IMR-90 (cell line): ENCODE measurements around the gene SH2B2. TPM values are rescaled to one million over a fixed set of nuclear protein-coding genes. Genes with fewer than 3 reads are reported as not detected.

Source experiments
- ATAC-seq: fragments of 200-7000 bp; cut with Tn5 transposase; 2 replicates; pipeline ENCODE4 v1.9.1; 2020; ENCODE audit warnings: low read depth, mild to moderate bottlenecking, moderate library complexity
- BruUV-seq: library from RNA; stranded (reverse); fragments of 400-500 nt; replicated peaks from 2 replicates; lab custom pipeline; 2021; lab: Mats Ljungman, UMichigan
- CTCF ChIA-PET: fragments of 300-600 bp; formaldehyde crosslinking; extraction: SDS; loops from one replicate; lab custom pipeline; 2021; ENCODE audit warnings: antibody characterized with exemption; lab: Yijun Ruan, JAX
- POLR2A ChIA-PET: fragments of 300-600 bp; sonication (Branson Sonifier 250); formaldehyde crosslinking; loops from one replicate; lab custom pipeline; 2022; ENCODE audit warnings: antibody characterized with exemption; ENCODE audit not compliant: unreplicated experiment; lab: Charles Lee
- DNase-seq: peaks from one replicate; pipeline ENCODE4 v3.0.0; 2013
- H2AFZ ChIP-seq: replicated peaks from 2 replicates; pipeline ENCODE3; 2013; ENCODE audit warnings: low read length, mild to moderate bottlenecking; ENCODE audit not compliant: poor library complexity
- H2AK5ac ChIP-seq: 2 replicates; pipeline ENCODE4 v1.6.1; 2013; ENCODE audit warnings: low read depth, low read length, inconsistent platforms
- H2AK9ac ChIP-seq: replicated peaks from 2 replicates; pipeline ENCODE3; 2013; ENCODE audit warnings: mild to moderate bottlenecking, low read depth, low read length, moderate library complexity; ENCODE audit not compliant: poor library complexity
- H2BK120ac ChIP-seq: 2 replicates; pipeline ENCODE4 v1.6.1; 2013; ENCODE audit warnings: low read depth, low read length, inconsistent platforms
- H2BK15ac ChIP-seq: 3 replicates; pipeline ENCODE4 v1.6.1; 2013; ENCODE audit warnings: low read depth, low read length, inconsistent platforms
- H2BK20ac ChIP-seq: 2 replicates; pipeline ENCODE4 v1.6.1; 2013; ENCODE audit warnings: low read depth, mild to moderate bottlenecking, inconsistent platforms, low read length, moderate library complexity
- H2BK5ac ChIP-seq: 2 replicates; pipeline ENCODE4 v1.6.1; 2013; ENCODE audit warnings: mild to moderate bottlenecking, low read depth, low read length, inconsistent platforms; ENCODE audit not compliant: poor library complexity, severe bottlenecking
- H3K14ac ChIP-seq: replicated peaks from 2 replicates; pipeline ENCODE4 v1.6.1; 2013; ENCODE audit warnings: low read depth, low read length, inconsistent platforms
- H3K18ac ChIP-seq: 2 replicates; pipeline ENCODE4 v1.6.1; 2013; ENCODE audit warnings: low read depth, low read length, control low read depth
- H3K23ac ChIP-seq: 2 replicates; pipeline ENCODE4 v1.6.1; 2013; ENCODE audit warnings: low read depth, low read length, inconsistent platforms
- H3K27ac ChIP-seq: 2 replicates; pipeline ENCODE4 v1.5.1; 2013; ENCODE audit warnings: mild to moderate bottlenecking, control low read depth, low read length; ENCODE audit not compliant: insufficient read depth
- H3K27me3 ChIP-seq: 2 replicates; pipeline ENCODE4 v1.6.1; 2013; ENCODE audit warnings: low read length; ENCODE audit not compliant: control insufficient read depth, insufficient read depth
- H3K36me3 ChIP-seq: 2 replicates; pipeline ENCODE4 v1.6.1; 2013; ENCODE audit warnings: low read length, mixed read lengths; ENCODE audit not compliant: control insufficient read depth, insufficient read depth
- H3K4ac ChIP-seq: 2 replicates; pipeline ENCODE4 v1.6.1; 2013; ENCODE audit warnings: low read depth, low read length, inconsistent platforms
- H3K4me1 ChIP-seq: 2 replicates; pipeline ENCODE4 v1.6.1; 2013; ENCODE audit warnings: low read length, mixed read lengths; ENCODE audit not compliant: control insufficient read depth, insufficient read depth
- H3K4me2 ChIP-seq: 2 replicates; pipeline ENCODE4 v1.6.1; 2013; ENCODE audit warnings: low read depth, mild to moderate bottlenecking, control low read depth, low read length, moderate library complexity
- H3K4me3 ChIP-seq: 2 replicates; pipeline ENCODE4 v1.5.1; 2013; ENCODE audit warnings: low read depth, mild to moderate bottlenecking, control low read depth, low read length, moderate library complexity; ENCODE audit not compliant: insufficient read depth
- H3K56ac ChIP-seq: 2 replicates; pipeline ENCODE4 v1.6.1; 2013; ENCODE audit warnings: low read length, inconsistent platforms; ENCODE audit not compliant: insufficient read depth; ENCODE audit errors: extremely low read depth
- H3K79me1 ChIP-seq, 2 experiments: 2 replicates each; pipeline ENCODE4 v1.6.1; 2013; ENCODE audit warnings: low read length in 2 of 2, inconsistent platforms in 1 of 2, low read depth in 1 of 2
- H3K9ac ChIP-seq: 2 replicates; pipeline ENCODE4 v1.6.1; 2013; ENCODE audit warnings: low read depth, low read length, control low read depth
- H3K9me1 ChIP-seq: 2 replicates; pipeline ENCODE4 v1.6.1; 2013; ENCODE audit warnings: low read length, inconsistent platforms; ENCODE audit not compliant: insufficient read depth
- H3K9me3 ChIP-seq: 2 replicates; pipeline ENCODE4 v1.6.1; 2013; ENCODE audit warnings: low read length; ENCODE audit not compliant: control insufficient read depth, insufficient read depth
- H4K20me1 ChIP-seq: 2 replicates; pipeline ENCODE4 v1.6.1; 2013; ENCODE audit warnings: low read length, inconsistent platforms; ENCODE audit not compliant: insufficient read depth
- H4K5ac ChIP-seq: 2 replicates; pipeline ENCODE4 v1.6.1; 2013; ENCODE audit warnings: mild to moderate bottlenecking, low read depth, low read length, control low read depth
- H4K8ac ChIP-seq, 2 experiments: 2 replicates each; pipeline ENCODE4 v1.6.1; 2013; ENCODE audit warnings: low read depth in 2 of 2, low read length in 2 of 2, control low read depth in 1 of 2, inconsistent platforms in 1 of 2
- H4K91ac ChIP-seq: 2 replicates; pipeline ENCODE4 v1.6.1; 2013; ENCODE audit warnings: low read depth, low read length, inconsistent platforms; ENCODE audit not compliant: insufficient read depth
- BHLHE40 ChIP-seq: fragments of 150-350 bp; IDR thresholded peaks from 2 replicates; pipeline ENCODE4 v1.6.1; 2016; ENCODE audit warnings: mild to moderate bottlenecking, low read depth, low read length
- CEBPB ChIP-seq: IDR thresholded peaks from 2 replicates; pipeline ENCODE4 v1.6.1; 2012; ENCODE audit warnings: low read depth, low read length, improper control_type of control experiment
- CHD1 ChIP-seq: IDR thresholded peaks from 2 replicates; pipeline ENCODE4 v1.6.1; 2012; ENCODE audit warnings: low read depth, low read length, improper control_type of control experiment
- CTCF ChIP-seq: conservative IDR thresholded peaks from 2 replicates; pipeline ENCODE4 v1.5.1; 2012; ENCODE audit warnings: mild to moderate bottlenecking, low read depth, low read length, improper control_type of control experiment
- MAFK ChIP-seq: IDR thresholded peaks from 2 replicates; pipeline ENCODE4 v1.6.1; 2012; ENCODE audit warnings: low read depth, low read length, improper control_type of control experiment
- MAZ ChIP-seq: IDR thresholded peaks from 2 replicates; pipeline ENCODE4 v1.6.1; 2012; ENCODE audit warnings: low read depth, mild to moderate bottlenecking, low read length, improper control_type of control experiment, moderate library complexity, borderline replicate concordance
- MXI1 ChIP-seq: IDR thresholded peaks from 2 replicates; pipeline ENCODE4 v1.6.1; 2012; ENCODE audit warnings: low read depth, mild to moderate bottlenecking, low read length, moderate library complexity, borderline replicate concordance
- NFE2L2 ChIP-seq: fragments of 150-350 bp; IDR thresholded peaks from 2 replicates; pipeline ENCODE4 v1.6.1; 2016; ENCODE audit warnings: low read depth, mild to moderate bottlenecking, low read length
- POLR2A ChIP-seq: IDR thresholded peaks from 2 replicates; pipeline ENCODE4 v1.6.1; 2012; ENCODE audit warnings: mild to moderate bottlenecking, low read depth, low read length
- RAD21 ChIP-seq: IDR thresholded peaks from 2 replicates; pipeline ENCODE4 v1.6.1; 2012; ENCODE audit warnings: low read length, improper control_type of control experiment
- WGBS, 2 experiments: methylation state at CpG; one replicate each; pipeline versions ENCODE4 v1.1.5 to v1.1.7; 2013; ENCODE audit warnings: missing lambda C conversion rate in 2 of 2; ENCODE audit not compliant: insufficient read length in 1 of 2; ENCODE audit errors: extremely low coverage in 2 of 2; 5-methylcytosine and 5-hydroxymethylcytosine counted together
- dilution Hi-C: fragments of 300-500 bp; cut with HindIII; formaldehyde crosslinking; loops from one replicate; pipeline ENCODE4 v1.14.3; 2018; ENCODE audit warnings: low sequenced_read_pairs; ENCODE audit not compliant: unreplicated experiment
- in situ Hi-C: fragments of 300-500 bp; cut with MboI; formaldehyde crosslinking; loops from 3 replicates; pipeline ENCODE4 v1.14.3; 2019; ENCODE audit warnings: low sequenced_read_pairs, inconsistent platforms, mixed read lengths
- intact Hi-C: fragments of 100-400 bp; cut with micrococcal nuclease; formaldehyde crosslinking; loops from 2 replicates; pipeline ENCODE4 v1.10.0; 2022
- polyA plus RNA-seq, 3 experiments: library from polyadenylated mRNA; depleted of rRNA; stranded (reverse); fragments of >200 nt; gene quantifications; 2 replicates each; pipeline ENCODE4 v1.2.3, GENCODE V29; 2012; ENCODE audit warnings: low replicate concordance in 1 of 3
- total RNA-seq: library from RNA; depleted of rRNA; stranded (reverse); fragments of >200 nt; gene quantifications from 2 replicates; pipeline ENCODE4 v1.2.3, GENCODE V29; 2012
- TF ChIP-seq, protein P1 (sequence below): fragments of 150-350 bp; IDR thresholded peaks from 2 replicates; pipeline ENCODE4 v1.6.1; 2016; ENCODE audit warnings: low read depth, mild to moderate bottlenecking, low read length, moderate library complexity, borderline replicate concordance

The SH2B2 gene
- total and polyA plus RNA-seq, 2 of the 4 experiments (the other 2 are of a cell fraction), result 0.36 to 0.99 TPM

- Histone ChIP-seq H3K23ac (no peak overlapping the region), H3K18ac (no peak overlapping the region), H3K27ac (no peak overlapping the region), H3K9ac (no peak overlapping the region), H2AK9ac (no peak overlapping the region), H4K20me1 (no peaks in the 10 kb centered on the region; the same call in 1 of the 2 replicates), H3K4me3 (no peak overlapping the region), H4K8ac (no peak overlapping the region), H4K91ac (no peak overlapping the region), H3K9me1 (0 out of 2 replicates have a peak, but pooled peaks cover 4% of the 10 kb centered on the region), H3K56ac (no peak overlapping the region), H3K14ac (no peak overlapping the region), H2AK5ac (no peak overlapping the region), H3K4ac (no peak overlapping the region), H3K4me1 (peaks cover 2% of the 10 kb centered on the region; the same call in 1 of the 2 replicates), H2AFZ (no peak overlapping the region), H2BK15ac (no peak overlapping the region), H3K36me3 (peaks cover 13% of the 10 kb centered on the region), H3K4me2 (no peak overlapping the region), H2BK20ac (no peak overlapping the region), H2BK120ac (no peak overlapping the region), H4K5ac (no peak overlapping the region), H3K27me3 (no peaks in the 10 kb centered on the region), H2BK5ac (no peak overlapping the region), H3K79me1 (peaks cover 4 to 10% of the 10 kb centered on the region in 2 experiments; a peak in 2 of 4 replicates), H3K9me3 (no peaks in the 10 kb centered on the region)
- no peak for TF ChIP-seq POLR2A
- TF ChIP-seq CTCF, result no peak
- no peak for TF ChIP-seq BHLHE40
- TF ChIP-seq CEBPB, result no peak
- TF ChIP-seq MAZ, result no peak
- TF ChIP-seq RAD21, result no peak
- no peak for TF ChIP-seq MAFK
- no peak for TF ChIP-seq NFE2L2
- no peak for TF ChIP-seq CHD1
- TF ChIP-seq, protein P1, sequence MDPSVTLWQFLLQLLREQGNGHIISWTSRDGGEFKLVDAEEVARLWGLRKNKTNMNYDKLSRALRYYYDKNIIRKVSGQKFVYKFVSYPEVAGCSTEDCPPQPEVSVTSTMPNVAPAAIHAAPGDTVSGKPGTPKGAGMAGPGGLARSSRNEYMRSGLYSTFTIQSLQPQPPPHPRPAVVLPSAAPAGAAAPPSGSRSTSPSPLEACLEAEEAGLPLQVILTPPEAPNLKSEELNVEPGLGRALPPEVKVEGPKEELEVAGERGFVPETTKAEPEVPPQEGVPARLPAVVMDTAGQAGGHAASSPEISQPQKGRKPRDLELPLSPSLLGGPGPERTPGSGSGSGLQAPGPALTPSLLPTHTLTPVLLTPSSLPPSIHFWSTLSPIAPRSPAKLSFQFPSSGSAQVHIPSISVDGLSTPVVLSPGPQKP, result no peak
- no peak for TF ChIP-seq MXI1
- dilution Hi-C loops, result no loop called here
- DNase-seq, result no peak
- WGBS, 2 experiments, result 96% methylated on average over 4 of the region's 8 CpGs; no CpG with 5 or more reads in 1 of the 2 experiments
- ATAC-seq, result no peak
- intact Hi-C loops, result no loop called here
- ChIA-PET POLR2A (no interaction called here), CTCF (no interaction called here)
- BruUV-seq, result no TSS peak
- in situ Hi-C loops, result no loop called here
Measured at GRCh38 chr7:102241431-102241830, 45.2 kb upstream of the SH2B2 start.
